GM19372 (cell line): ENCODE results near the gene ZNF792.
"Not testable (repeated sequence)": the region's sequence is repeated elsewhere in the genome, so short reads cannot be mapped to it uniquely, and the experiment has no call there.

Source experiments
- ATAC-seq: cut with Tn5 transposase; IDR thresholded peaks from one replicate; pipeline ENCODE4 v1.9.1; 2021; ENCODE audit warnings: mild to moderate bottlenecking, low read depth, moderate library complexity; ENCODE audit not compliant: unreplicated experiment

ZNF792 gene

DNA sequence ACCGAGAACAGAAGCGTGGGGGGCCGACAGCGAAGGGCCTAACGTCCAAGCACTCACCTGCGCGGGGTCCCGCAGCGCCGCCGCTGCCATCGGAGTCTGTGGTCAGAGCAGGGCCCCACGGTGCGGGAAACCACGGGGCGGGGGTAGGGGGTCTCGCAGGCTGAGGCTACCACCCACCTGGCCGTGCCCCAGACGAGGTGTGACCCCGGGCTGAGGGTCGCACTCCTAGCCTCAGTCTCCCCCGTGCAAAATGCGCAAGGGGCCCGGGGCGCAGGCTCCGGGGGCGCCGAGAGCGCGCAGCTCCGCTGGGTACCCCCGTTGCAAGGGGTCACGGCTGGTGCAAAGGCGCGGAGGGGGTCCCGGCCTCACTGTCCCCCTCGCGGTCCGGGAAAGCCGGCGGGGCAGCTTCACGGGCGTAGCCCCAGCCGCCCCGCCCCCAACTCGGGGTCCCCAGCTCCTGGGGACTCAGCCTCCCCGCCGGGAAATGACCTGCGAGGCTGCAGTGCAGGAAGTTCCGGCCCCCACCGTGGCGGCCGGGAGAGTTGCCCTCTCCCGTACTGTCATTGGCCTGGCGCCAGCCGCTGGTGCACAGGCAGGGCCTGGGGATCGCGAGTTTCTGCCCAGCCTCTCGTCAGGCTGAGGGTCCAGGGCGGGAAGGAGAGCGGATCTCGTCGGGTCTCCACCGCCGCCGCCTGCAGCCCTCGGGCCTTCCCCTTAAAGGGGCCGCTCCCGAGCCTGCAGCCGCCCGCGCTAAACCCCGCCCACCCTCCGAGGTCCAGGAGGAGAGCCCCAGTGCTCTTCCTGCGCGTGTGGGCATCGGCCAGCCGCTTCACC is at the start of gene ZNF792:
Gene ZNF792 (minus strand): TSS at position 657 of the 834 bp plus-strand sequence. CDS start 567 bp downstream, at position 90.
- peak; percentile 80 for ATAC-seq

GRCh38 chr19:35013041-35013819 is 49.2 kb upstream of the ZNF792 start:
- no peak for ATAC-seq

DNA sequence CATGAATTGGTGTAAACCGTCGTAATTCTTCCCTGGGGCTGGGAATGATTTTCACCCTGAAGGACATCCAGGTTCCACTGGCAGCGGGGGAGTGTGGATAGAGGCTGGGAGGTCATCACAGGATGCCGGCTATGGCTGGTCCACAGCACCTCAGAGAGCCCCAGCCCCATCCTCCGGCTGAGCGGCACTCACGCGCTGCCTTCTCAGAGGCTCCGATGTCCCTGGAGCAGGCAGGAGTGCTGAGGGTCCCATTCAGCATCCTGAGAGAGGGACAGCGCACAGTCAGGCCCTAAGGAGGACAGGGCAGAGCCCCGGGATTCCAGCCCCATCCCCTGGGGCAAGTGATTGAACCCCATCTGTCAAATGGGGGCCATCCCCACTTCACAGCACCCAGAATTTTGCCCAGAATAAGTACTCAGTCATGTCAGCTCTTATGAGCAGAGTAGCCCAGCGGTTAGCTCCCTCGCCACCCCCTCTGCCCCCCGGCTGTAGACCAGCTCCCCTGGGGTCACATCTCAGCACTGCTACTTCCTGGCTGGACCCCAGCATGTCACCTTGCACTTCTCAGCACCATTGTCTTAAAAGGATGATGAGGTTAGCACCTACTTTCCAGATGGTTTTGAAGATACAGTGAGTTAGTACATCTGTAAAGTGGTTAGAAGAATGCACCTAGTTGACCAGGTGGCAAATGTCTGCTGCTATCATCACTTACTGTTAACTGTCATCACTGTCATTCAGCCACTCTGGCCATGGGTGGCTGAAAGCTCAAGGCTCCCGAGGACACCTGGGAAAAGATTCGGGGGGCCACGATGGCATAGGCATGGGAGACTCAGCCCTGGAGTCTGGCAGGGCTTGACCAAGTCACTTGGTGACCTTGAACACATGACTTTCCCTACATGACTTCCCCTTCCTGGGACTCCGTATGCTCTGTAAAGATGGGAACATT is 48.0 kb upstream of the ZNF792 start:
- ATAC-seq = no peak

GRCh38 chr19:35011091-35011689 is 47.2 kb upstream of the ZNF792 start:
- no peak for ATAC-seq

DNA sequence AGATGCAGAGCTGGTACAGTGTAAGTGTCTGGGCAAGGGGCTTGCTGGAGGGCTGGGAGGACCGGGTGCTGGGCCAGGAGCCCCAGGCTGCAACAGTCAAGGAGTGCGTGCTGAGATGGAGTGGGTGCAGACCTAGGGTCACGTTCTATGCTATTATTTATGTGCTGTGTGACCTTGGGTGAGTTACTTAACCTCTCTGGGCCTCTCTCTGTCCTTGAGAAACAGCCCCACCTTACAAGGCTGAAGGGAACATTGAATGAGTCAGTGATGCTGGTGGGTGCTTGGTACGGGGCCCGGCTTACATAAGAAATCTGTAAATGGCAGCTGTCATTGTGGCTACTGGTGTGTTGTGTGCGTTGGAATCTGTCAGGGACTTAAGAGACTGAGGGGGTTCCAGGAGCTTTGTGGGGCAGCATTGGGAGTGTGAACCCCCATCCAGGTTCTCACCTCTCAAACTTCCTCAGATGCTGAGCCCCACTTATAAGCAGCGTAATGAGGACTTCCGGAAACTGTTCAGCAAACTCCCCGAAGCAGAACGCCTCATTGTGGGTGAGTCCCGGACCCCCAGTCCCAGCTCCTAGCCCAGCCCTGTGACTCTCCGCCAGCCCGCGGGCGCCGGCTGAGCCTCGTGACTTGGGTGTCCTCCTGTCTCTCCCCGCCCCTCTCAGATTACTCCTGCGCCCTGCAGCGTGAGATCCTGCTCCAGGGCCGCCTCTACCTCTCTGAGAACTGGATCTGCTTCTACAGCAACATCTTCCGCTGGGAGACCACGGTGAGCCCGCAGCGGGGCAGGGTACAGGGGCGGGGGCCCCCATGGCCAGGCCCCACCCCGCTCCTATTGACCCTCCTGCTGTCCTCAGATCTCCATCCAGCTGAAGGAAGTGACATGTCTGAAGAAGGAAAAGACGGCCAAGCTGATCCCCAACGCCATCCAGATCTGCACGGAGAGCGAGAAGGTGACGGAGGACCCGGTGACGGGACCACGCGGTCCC is 45.7 kb upstream of the ZNF792 start:
- ATAC-seq = no peak

GRCh38 chr19:35008891-35009341 is 44.9 kb upstream of the ZNF792 start:
- no peak for ATAC-seq

GRCh38 chr19:35007427-35007826 is 43.4 kb upstream of the ZNF792 start:
- ATAC-seq = not testable (repeated sequence)

DNA sequence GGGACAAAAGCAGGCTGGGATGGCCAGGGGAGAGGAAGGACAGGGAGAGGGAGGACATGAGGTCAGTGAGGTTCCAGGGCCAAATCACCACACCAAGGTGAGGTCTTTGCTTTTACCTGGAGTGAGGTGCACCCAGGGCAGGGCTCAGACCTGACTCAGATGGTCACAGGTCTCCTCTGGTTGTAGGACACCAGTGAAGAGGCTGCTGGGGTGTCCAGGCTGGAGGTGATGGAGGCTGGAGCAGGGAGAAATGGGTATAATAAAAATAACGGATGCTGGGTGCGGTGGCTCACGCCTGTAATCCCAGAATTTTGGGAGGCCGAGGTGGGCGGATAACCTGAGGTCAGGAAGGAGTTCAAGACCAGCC is 43.0 kb upstream of the ZNF792 start:
- ATAC-seq = no peak

DNA sequence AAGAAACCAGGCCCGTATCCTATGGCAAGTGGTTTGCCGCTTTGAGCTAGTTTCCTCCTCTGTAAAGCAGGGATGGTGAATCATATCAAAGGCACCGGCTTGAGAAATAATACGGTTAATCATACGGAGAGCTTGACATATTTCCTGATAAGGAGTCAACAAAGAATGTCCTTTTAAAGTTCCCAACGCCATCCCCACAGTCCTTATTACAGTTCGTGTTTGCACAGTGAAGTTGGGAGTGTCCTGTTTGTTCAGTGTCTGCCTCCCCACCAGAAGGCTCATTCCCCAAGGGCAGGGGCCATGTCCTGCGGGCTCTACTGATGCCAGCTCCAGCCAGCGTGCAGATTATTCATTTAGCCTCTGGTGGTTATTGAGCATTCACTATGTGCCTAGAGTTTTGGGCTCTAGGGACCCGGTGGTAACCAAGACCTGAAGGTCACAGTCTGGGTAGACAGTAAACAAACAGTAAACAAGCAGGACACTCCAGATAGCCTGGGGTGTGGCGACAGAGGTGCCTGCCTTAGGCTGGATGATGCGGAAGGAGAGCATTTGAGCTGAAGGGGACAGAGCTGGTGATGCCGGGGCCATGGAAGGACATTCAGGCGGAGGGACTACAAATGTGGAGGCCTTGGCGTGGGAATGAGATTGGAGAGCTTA is 42.4 kb upstream of the ZNF792 start:
- no peak for ATAC-seq

GRCh38 chr19:35006007-35006341 is 41.9 kb upstream of the ZNF792 start:
- ATAC-seq = not testable (repeated sequence)

- ATAC-seq = no peak
These were observed 41.4 kb upstream of the ZNF792 start for GRCh38 chr19:35005256-35005977.

GRCh38 chr19:35004517-35005255 is 40.7 kb upstream of the ZNF792 start:
- no peak for ATAC-seq

GRCh38 chr19:35002037-35002535 is 38.1 kb upstream of the ZNF792 start:
- no peak for ATAC-seq

DNA sequence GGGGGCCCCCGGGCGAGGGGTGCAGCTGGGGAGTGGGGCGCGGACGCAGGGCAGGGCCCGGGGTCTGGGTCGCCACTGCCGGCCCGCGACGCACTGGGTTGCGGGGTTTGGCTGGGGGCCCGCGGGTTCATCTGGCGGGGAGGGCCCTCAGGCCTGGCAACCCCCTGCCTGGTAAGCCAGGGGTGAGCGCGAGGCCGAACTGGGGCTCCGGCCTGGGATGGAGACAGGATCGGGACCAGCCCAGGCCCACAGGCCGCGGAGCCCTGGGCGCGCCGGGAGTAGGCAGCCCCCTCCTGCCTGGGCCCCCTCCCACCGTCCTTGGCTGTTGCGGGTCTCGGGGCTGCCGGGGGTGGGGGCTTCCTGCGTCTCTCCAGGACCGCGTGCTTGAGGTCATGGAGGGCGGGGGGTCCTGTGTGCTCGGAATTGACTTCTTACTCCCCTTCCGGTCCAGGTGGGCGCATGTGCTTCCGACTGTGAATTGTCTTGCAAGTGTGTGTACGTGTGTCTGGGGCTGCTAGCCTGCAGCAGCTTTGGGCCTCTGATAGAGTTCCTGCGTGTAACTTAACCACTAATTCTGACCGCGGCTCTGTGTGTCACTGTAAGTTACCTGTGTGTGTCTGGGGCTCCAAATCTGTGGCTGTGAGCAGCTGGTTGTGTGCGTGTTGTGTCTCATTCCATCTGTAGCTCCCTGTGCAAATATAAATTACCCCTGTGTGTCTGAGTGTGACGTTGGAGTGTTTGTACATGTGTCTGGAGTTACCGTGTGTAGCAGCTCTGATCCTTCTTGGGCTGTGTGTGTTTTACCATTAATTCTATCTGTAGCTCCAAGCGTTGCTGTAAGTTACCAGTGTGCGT is 36.8 kb upstream of the ZNF792 start:
- ATAC-seq = peak; percentile 4

- ATAC-seq = no peak
These were observed 36.3 kb upstream of the ZNF792 start for GRCh38 chr19:35000338-35000646.
